NB4 (cell line): ENCODE results near the gene MDN1.

Experiments used
- MYC ChIP-seq: IDR thresholded peaks from 2 replicates; pipeline ENCODE4 v1.6.1; 2011; ENCODE audit warnings: low read depth, low read length
- POLR2A ChIP-seq: IDR thresholded peaks from 2 replicates; pipeline ENCODE4 v1.6.1; 2011; ENCODE audit warnings: mild to moderate bottlenecking; ENCODE audit not compliant: insufficient read length; ENCODE audit errors: extremely low read depth
- TF ChIP-seq, protein P1 (sequence below): IDR thresholded peaks from one replicate; pipeline ENCODE4 v1.5.1; 2012; ENCODE audit warnings: low read depth, low read length
- TF ChIP-seq, protein P2 (sequence below): IDR thresholded peaks from 2 replicates; pipeline ENCODE4 v1.6.1; 2011; ENCODE audit warnings: low read depth, low read length

DNA sequence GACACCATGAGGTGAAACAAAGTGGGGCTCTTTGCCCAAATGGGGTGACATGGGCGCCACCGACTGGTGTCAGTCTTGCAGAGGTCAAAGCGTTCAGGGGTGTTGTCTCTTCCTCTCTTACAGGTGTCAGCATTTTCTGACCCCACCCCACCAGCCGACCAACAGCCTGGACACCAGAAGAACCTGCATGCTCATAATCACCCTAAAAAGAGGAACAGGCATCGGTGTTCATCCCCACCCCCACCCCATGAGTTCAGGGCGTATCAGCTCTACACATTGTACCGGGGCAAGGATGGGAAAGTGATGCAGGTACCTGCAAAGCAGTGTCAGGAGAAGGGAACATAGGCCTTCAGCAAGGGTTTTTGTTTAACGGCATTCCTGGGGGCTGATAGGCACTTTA lies 195.8 kb downstream of the MDN1 start:
- TF ChIP-seq, protein P1, sequence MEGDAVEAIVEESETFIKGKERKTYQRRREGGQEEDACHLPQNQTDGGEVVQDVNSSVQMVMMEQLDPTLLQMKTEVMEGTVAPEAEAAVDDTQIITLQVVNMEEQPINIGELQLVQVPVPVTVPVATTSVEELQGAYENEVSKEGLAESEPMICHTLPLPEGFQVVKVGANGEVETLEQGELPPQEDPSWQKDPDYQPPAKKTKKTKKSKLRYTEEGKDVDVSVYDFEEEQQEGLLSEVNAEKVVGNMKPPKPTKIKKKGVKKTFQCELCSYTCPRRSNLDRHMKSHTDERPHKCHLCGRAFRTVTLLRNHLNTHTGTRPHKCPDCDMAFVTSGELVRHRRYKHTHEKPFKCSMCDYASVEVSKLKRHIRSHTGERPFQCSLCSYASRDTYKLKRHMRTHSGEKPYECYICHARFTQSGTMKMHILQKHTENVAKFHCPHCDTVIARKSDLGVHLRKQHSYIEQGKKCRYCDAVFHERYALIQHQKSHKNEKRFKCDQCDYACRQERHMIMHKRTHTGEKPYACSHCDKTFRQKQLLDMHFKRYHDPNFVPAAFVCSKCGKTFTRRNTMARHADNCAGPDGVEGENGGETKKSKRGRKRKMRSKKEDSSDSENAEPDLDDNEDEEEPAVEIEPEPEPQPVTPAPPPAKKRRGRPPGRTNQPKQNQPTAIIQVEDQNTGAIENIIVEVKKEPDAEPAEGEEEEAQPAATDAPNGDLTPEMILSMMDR: no peak
- TF ChIP-seq POLR2A (no peak), MYC (no peak)
- TF ChIP-seq, protein P2, sequence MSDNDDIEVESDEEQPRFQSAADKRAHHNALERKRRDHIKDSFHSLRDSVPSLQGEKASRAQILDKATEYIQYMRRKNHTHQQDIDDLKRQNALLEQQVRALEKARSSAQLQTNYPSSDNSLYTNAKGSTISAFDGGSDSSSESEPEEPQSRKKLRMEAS: no peak
